AG09319 (cell line): ENCODE results near the gene CCDC51.

Experiments used
- DNase-seq: peaks from one replicate; pipeline ENCODE4 v3.0.0-alpha.2; 2010; ENCODE audit warnings: low read depth; ENCODE audit errors: extremely low read depth
- CTCF ChIP-seq: IDR thresholded peaks from 2 replicates; pipeline ENCODE4 v1.5.1; 2011; ENCODE audit warnings: low read depth, mild to moderate bottlenecking, inconsistent platforms, low read length, moderate library complexity

CCDC51 gene

DNA sequence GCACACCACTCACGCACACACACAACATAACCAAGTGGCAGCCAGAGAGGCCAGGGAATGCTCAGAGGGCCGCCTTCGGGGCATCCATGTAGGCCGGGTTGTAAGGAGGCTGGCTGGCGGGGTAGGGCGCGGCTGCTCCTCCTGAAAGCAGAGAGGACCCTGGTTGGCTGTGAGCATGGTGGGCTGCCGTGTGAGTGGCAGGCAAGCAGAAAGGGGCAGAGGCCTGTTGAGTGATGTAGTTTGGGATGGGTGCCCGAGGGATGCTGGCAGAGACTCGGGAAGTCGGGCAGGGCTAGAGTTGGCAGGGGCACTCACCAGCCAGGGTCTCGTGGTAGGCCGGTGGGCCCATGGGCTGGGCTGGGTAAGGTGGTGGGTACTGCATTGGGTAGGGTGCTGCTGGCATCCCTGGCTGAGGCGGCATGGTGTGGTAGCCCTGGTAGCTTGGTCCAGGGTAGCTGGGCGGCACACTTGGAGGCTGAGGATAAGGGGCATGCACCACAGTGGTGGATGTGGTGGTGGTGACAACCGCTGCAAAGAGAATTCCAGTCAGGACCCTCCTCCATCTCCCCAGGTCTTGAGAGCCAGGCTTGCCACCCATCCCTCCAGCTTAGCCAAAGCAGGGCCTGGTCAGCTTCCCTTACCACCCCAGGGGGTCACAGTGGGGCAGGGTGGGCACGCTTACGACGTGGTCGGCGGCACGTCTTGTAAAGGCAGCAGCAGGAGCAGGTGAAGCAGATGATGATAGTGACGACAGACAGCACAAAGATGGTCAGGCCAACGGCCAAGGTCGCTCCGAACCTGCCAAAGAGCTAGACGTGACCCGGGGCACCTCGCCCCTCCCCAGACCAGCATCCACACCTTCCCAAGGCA lies 29.4 kb upstream of the CCDC51 start:
- TF ChIP-seq CTCF = no peak
- DNase-seq = no peak

DNA sequence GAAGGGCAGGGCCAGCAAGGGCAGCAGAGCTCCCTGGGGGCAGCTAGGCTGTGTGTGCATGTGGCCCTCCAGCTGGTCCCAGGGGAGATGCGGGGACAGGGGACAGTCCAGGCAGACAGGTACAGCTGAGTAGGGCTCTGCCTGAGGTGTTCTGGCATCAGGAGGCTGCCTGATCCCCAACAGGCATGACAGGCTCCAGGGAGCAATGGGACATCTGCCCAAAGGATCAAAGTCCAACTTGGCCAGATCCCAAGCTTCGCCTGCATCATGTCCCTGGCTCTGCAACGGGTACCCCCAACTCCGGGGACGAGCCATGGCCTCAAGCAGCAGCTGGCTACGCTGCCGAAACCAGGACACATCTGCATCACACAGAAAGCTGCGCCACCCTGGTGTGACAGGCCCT lies 28.4 kb upstream of the CCDC51 start:
- TF ChIP-seq CTCF = no peak
- DNase-seq = no peak

GRCh38 chr3:48467473-48468267 lies 27.8 kb upstream of the CCDC51 start:
- no peak for DNase-seq
- no peak for TF ChIP-seq CTCF

DNA sequence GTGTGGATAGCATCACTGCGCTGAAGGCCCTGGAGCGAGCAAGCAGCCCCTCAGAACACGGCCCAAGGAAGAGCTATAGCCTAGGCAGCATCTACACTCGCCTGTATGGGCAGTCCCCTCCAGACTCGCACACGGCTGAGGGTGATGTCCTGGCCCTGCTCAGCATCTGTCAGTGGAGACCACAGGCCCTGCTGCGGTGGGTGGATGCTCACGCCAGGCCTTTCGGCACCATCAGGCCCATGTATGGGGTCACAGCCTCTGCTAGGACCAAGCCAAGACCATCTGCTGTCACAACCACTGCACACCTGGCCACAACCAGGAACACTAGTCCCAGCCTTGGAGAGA lies 27.2 kb upstream of the CCDC51 start:
- TF ChIP-seq CTCF = no peak
- no peak for DNase-seq

- no peak for DNase-seq
- TF ChIP-seq CTCF = no peak
These were observed 26.6 kb upstream of the CCDC51 start for GRCh38 chr3:48466386-48467109.

DNA sequence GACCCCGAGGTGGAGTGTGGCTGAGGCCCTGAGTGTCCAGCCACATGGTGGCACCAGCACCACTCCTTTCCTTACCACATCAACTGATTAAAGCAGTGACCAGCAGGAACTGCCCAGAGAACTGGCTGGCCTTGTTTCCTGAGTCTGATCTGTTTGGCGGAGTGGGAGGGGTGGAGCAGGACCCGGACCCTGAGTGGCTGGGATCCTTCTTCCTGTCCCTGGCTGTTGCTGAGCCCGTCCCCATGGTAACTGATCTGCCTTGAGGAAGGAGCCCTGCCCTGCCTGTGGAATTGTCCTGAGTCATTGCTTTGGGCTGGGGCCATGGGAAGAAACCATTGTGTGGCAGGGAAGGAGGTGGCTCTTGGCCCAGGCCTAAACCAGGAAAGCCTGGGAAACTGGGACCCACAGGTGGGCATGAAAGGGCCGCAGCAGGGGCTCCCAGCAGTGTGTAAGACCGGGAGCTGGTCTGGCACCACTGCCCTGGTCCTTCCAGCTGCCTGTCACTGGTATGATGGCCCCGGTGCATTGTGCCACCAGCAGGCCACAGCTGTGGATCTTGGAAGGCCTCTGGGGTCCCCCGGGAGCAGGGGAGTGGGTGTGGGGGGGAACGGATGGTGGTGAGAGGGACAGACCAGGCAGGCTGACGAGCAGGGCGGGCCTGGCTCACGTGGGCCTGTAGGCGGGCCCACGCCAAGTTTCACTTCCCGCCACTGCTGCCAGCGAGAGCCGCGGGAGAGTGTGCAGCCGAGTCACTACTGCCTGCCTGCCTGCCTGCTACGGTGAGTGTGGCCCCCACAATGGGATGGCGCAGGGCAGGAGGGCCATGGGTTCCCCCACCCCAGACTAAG lies 25.8 kb upstream of the CCDC51 start:
- peak; percentile 82 for TF ChIP-seq CTCF
- DNase-seq = peak; percentile 100
